MM.1S (cell line): ENCODE results near the gene TAF1D.

Experiments
- CTCF ChIP-seq: fragments of 300-600 bp; sonication (generic); IDR thresholded peaks from 2 replicates; pipeline ENCODE4 v1.5.1; 2016; ENCODE audit warnings: antibody characterized with exemption, low read length, mixed read lengths
- EZH2 ChIP-seq: fragments of 300-600 bp; sonication (generic); optimal IDR thresholded peaks from 2 replicates; pipeline ENCODE3; 2017; ENCODE audit warnings: low read depth, mild to moderate bottlenecking, antibody characterized with exemption, low read length, mixed read lengths

DNA sequence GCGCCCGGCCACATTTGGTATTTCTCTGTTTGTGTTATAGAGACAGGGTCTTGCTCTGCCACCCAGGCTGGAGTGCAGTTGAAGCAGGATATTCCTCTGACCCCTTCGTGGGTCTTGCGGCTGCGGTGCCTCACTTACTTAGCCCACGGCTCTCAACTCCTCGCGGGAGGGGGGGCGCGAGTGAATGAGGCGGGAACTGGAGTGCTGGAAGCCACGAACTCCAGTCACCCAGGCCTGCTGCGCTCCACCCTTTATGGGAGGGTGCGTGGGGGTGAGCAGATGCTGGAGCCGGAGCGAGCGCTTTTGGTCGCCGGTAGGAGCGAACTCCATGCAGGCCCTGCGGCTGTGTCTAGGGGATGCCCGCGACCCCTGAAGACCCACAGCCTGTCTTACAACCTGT, 2.0 kb upstream of the TAF1D start:
- TF ChIP-seq CTCF (no peak), EZH2 (no peak)
